ENCODE data around the gene TIMP2. TPM values are rescaled to one million over a fixed set of nuclear protein-coding genes. Genes with fewer than 3 reads are reported as not detected.
"Not testable (repeated sequence)": the region's sequence is repeated elsewhere in the genome, so short reads cannot be mapped to it uniquely, and the experiment has no call there.

TIMP2 gene
- total RNA-seq, 2 experiments from 2014 or later: 1.7 to 2.9 TPM

- CTCF ChIA-PET: no interaction called here
- Mint-ChIP-seq H3K36me3 (no peaks in the 10 kb centered on the region), H3K9me3 (ENCODE audit: low read depth) (no peaks in the 10 kb centered on the region), H3K27ac (no peak overlapping the region), H3K27me3 (peaks cover 8% of the 10 kb centered on the region), H3K4me1 (no peaks in the 10 kb centered on the region), H3K4me3 (no peak overlapping the region)
- no peak for ATAC-seq
- DNase-seq: no peak
Observed at GRCh38 chr17:78870621-78871020, 54.6 kb downstream of the TIMP2 start.

- CTCF ChIA-PET: no interaction called here
- Mint-ChIP-seq H3K4me1 (no peaks in the 10 kb centered on the region), H3K27me3 (peaks cover 3% of the 10 kb centered on the region), H3K9me3 (ENCODE audit: low read depth) (no peaks in the 10 kb centered on the region), H3K4me3 (no peak overlapping the region), H3K36me3 (no peaks in the 10 kb centered on the region), H3K27ac (no peak overlapping the region)
- DNase-seq (no peak), ATAC-seq (no peak)
Observed at GRCh38 chr17:78868391-78868790, 56.8 kb downstream of the TIMP2 start.

- CTCF ChIA-PET: interaction anchor here (0.7 to 3.2 kb wide), 6 partner anchors 8 to 525 kb away, joined by 3 to 70 read pairs (median 8); no protein-coding TSS in a partner anchor
- H3K4me1 Mint-ChIP-seq; ATAC-seq; H3K27me3 Mint-ChIP-seq; H3K27ac Mint-ChIP-seq; H3K36me3 Mint-ChIP-seq; DNase-seq; H3K4me3 Mint-ChIP-seq; H3K9me3 Mint-ChIP-seq (ENCODE audit: low read depth): not testable (repeated sequence)
Observed at GRCh38 chr17:78867046-78867445, 58.1 kb downstream of the TIMP2 start.

GRCh38 chr17:78865682-78866390 is 59.4 kb downstream of the TIMP2 start:
- DNase-seq: peak; percentile 73
- peak; percentile 82 for ATAC-seq
- Mint-ChIP-seq H3K4me1 (no peaks in the 10 kb centered on the region), H3K36me3 (no peaks in the 10 kb centered on the region), H3K27me3 (peaks cover 3% of the 10 kb centered on the region), H3K27ac (no peak overlapping the region), H3K4me3 (no peak overlapping the region), H3K9me3 (ENCODE audit: low read depth) (no peaks in the 10 kb centered on the region)
- CTCF ChIA-PET: interaction anchor here (0.6 to 3.2 kb wide), 34 partner anchors 9 to 931 kb away, joined by 3 to 70 read pairs (median 4); partner anchors contain the start of genes CBX8, CEP295NL and LGALS3BP

GRCh38 chr17:78864117-78864516 is 61.1 kb downstream of the TIMP2 start:
- CTCF ChIA-PET: interaction anchor here (1.8 to 2.5 kb wide), 2 partner anchors 13 to 107 kb away, joined by 4 to 10 read pairs; no protein-coding TSS in a partner anchor

GRCh38 chr17:78862073-78863023 is 62.8 kb downstream of the TIMP2 start:
- H3K27me3 Mint-ChIP-seq: no peaks in the 10 kb centered on the region
- ATAC-seq (no peak), DNase-seq (no peak)
- H3K9me3 Mint-ChIP-seq (ENCODE audit: low read depth): no peaks in the 10 kb centered on the region
- H3K4me1 Mint-ChIP-seq: no peaks in the 10 kb centered on the region
- H3K4me3 Mint-ChIP-seq: no peak overlapping the region
- no peak overlapping the region for H3K27ac Mint-ChIP-seq
- no peaks in the 10 kb centered on the region for H3K36me3 Mint-ChIP-seq
- CTCF ChIA-PET: interaction anchor here (1.8 to 2.5 kb wide), 2 partner anchors 15 to 109 kb away, joined by 4 to 10 read pairs; no protein-coding TSS in a partner anchor

More at GRCh38 chr17:78864117-78864516, 61.1 kb downstream of the TIMP2 start:
- H3K4me3 Mint-ChIP-seq: no peak overlapping the region
- no peaks in the 10 kb centered on the region for H3K9me3 Mint-ChIP-seq (ENCODE audit: low read depth)
- H3K4me1 Mint-ChIP-seq: no peaks in the 10 kb centered on the region
- ATAC-seq (no peak), DNase-seq (no peak)
- H3K27me3 Mint-ChIP-seq: peaks cover 3% of the 10 kb centered on the region
- H3K36me3 Mint-ChIP-seq: no peaks in the 10 kb centered on the region
- H3K27ac Mint-ChIP-seq: no peak overlapping the region

GRCh38 chr17:78861229-78861628 is 64.0 kb downstream of the TIMP2 start:
- no peaks in the 10 kb centered on the region for H3K36me3 Mint-ChIP-seq

GRCh38 chr17:78859051-78859450 is 66.1 kb downstream of the TIMP2 start:
- Mint-ChIP-seq H3K9me3 (ENCODE audit: low read depth) (no peaks in the 10 kb centered on the region), H3K4me1 (no peaks in the 10 kb centered on the region), H3K4me3 (no peak overlapping the region), H3K27ac (no peak overlapping the region), H3K27me3 (no peaks in the 10 kb centered on the region), H3K36me3 (no peaks in the 10 kb centered on the region)
- ATAC-seq (no peak), DNase-seq (no peak)
- CTCF ChIA-PET: no interaction called here

More at GRCh38 chr17:78861229-78861628, 64.0 kb downstream of the TIMP2 start:
- DNase-seq (no peak), ATAC-seq (no peak)
- Mint-ChIP-seq H3K27me3 (no peaks in the 10 kb centered on the region), H3K9me3 (ENCODE audit: low read depth) (no peaks in the 10 kb centered on the region), H3K4me1 (no peaks in the 10 kb centered on the region), H3K27ac (no peak overlapping the region), H3K4me3 (no peak overlapping the region)
- CTCF ChIA-PET: interaction anchor here (1.0 kb wide), 1 partner anchor 110 kb away, joined by 5 read pairs; no protein-coding TSS in a partner anchor

- CTCF ChIA-PET: interaction anchor here (1.0 kb wide), 1 partner anchor 8 kb away, joined by 3 read pairs; no protein-coding TSS in a partner anchor
- Mint-ChIP-seq H3K4me1 (no peaks in the 10 kb centered on the region), H3K4me3 (no peak overlapping the region), H3K27me3 (no peaks in the 10 kb centered on the region), H3K36me3 (no peaks in the 10 kb centered on the region), H3K9me3 (ENCODE audit: low read depth) (no peaks in the 10 kb centered on the region), H3K27ac (no peak overlapping the region)
- no peak for ATAC-seq
- no peak for DNase-seq
Observed at GRCh38 chr17:78857266-78857665, 67.9 kb downstream of the TIMP2 start.

GRCh38 chr17:78855561-78856165 is 69.5 kb downstream of the TIMP2 start:
- CTCF ChIA-PET: interaction anchor here (3.5 kb wide), 1 partner anchor 10 kb away, joined by 11 read pairs; no protein-coding TSS in a partner anchor
- DNase-seq (no peak), ATAC-seq (no peak)
- no peaks in the 10 kb centered on the region for H3K4me1 Mint-ChIP-seq
- H3K27me3 Mint-ChIP-seq: no peaks in the 10 kb centered on the region
- H3K4me3 Mint-ChIP-seq: no peak overlapping the region
- H3K9me3 Mint-ChIP-seq (ENCODE audit: low read depth): no peaks in the 10 kb centered on the region
- no peak overlapping the region for H3K27ac Mint-ChIP-seq
- H3K36me3 Mint-ChIP-seq: no peaks in the 10 kb centered on the region

GRCh38 chr17:78854508-78854907 is 70.7 kb downstream of the TIMP2 start:
- CTCF ChIA-PET: interaction anchor here (3.5 kb wide), 1 partner anchor 11 kb away, joined by 11 read pairs; no protein-coding TSS in a partner anchor
- H3K9me3 Mint-ChIP-seq (ENCODE audit: low read depth): no peaks in the 10 kb centered on the region
- H3K27ac Mint-ChIP-seq: no peak overlapping the region
- no peaks in the 10 kb centered on the region for H3K36me3 Mint-ChIP-seq
- DNase-seq (no peak), ATAC-seq (no peak)
- no peak overlapping the region for H3K4me3 Mint-ChIP-seq
- H3K4me1 Mint-ChIP-seq: no peaks in the 10 kb centered on the region
- no peaks in the 10 kb centered on the region for H3K27me3 Mint-ChIP-seq

GRCh38 chr17:78853926-78854394 is 71.2 kb downstream of the TIMP2 start:
- H3K36me3 Mint-ChIP-seq: no peaks in the 10 kb centered on the region
- DNase-seq (no peak), ATAC-seq (no peak)
- no peaks in the 10 kb centered on the region for H3K4me1 Mint-ChIP-seq
- H3K4me3 Mint-ChIP-seq: no peak overlapping the region
- H3K9me3 Mint-ChIP-seq (ENCODE audit: low read depth): no peaks in the 10 kb centered on the region
- CTCF ChIA-PET: interaction anchor here (3.5 kb wide), 1 partner anchor 12 kb away, joined by 11 read pairs; no protein-coding TSS in a partner anchor
- no peaks in the 10 kb centered on the region for H3K27me3 Mint-ChIP-seq
- no peak overlapping the region for H3K27ac Mint-ChIP-seq

- Mint-ChIP-seq H3K27ac (no peak overlapping the region), H3K4me3 (no peak overlapping the region), H3K36me3 (no peaks in the 10 kb centered on the region), H3K4me1 (no peaks in the 10 kb centered on the region), H3K27me3 (no peaks in the 10 kb centered on the region), H3K9me3 (ENCODE audit: low read depth) (no peaks in the 10 kb centered on the region)
- ATAC-seq: no peak
- no peak for DNase-seq
- CTCF ChIA-PET: interaction anchor here (2.0 to 3.5 kb wide), 2 partner anchors 13 kb away, joined by 7 to 11 read pairs; no protein-coding TSS in a partner anchor
Observed at GRCh38 chr17:78852709-78853121, 72.5 kb downstream of the TIMP2 start.

Measured in activated CD8-positive, alpha-beta memory T cell treated with anti-CD3 and anti-CD28 coated beads, Interleukin-2, amount 10 ng/mL, durations not matched to agents 7 days and 5 days (primary cell).